Astrocyte (in vitro differentiated cells and primary cell): ENCODE measurements around the gene CCDC3. TPM values are rescaled to one million over a fixed set of nuclear protein-coding genes. Genes with fewer than 3 reads are reported as not detected.

Experiments
- DNase-seq: peaks from one replicate; pipeline ENCODE4 v3.0.0-alpha.2; 2010; ENCODE audit warnings: low read depth
- FAIRE-seq: peaks from 2 replicates; lab custom pipeline; 2011; peaks lifted over from hg19 to GRCh38; lab: Jason Lieb, UNC
- H2AFZ ChIP-seq: 2 replicates; pipeline ENCODE4 v1.6.0; 2012; ENCODE audit warnings: low read depth, low read length, inconsistent platforms
- H3K27ac ChIP-seq: 2 replicates; pipeline ENCODE4 v1.5.1; 2011; ENCODE audit warnings: low read depth, low read length, inconsistent platforms
- H3K27me3 ChIP-seq: 2 replicates; pipeline ENCODE4 v1.6.0; 2011; ENCODE audit warnings: low read length, inconsistent platforms; ENCODE audit not compliant: insufficient read depth
- H3K36me3 ChIP-seq: 2 replicates; pipeline ENCODE4 v1.5.1; 2011; ENCODE audit warnings: low read length, inconsistent platforms; ENCODE audit not compliant: insufficient read depth
- H3K4me1 ChIP-seq: 2 replicates; pipeline ENCODE4 v1.5.1; 2011; ENCODE audit warnings: low read length, inconsistent platforms; ENCODE audit not compliant: insufficient read depth
- H3K4me2 ChIP-seq: 2 replicates; pipeline ENCODE4 v1.6.0; 2012; ENCODE audit warnings: low read length, inconsistent platforms
- H3K4me3 ChIP-seq: 2 replicates; pipeline ENCODE4 v1.5.1; 2011; ENCODE audit warnings: low read depth, mild to moderate bottlenecking, low read length, inconsistent platforms; ENCODE audit not compliant: insufficient read depth
- H3K79me2 ChIP-seq: 2 replicates; pipeline ENCODE4 v1.6.0; 2012; ENCODE audit warnings: mild to moderate bottlenecking, low read length, inconsistent platforms; ENCODE audit not compliant: insufficient read depth
- H3K9ac ChIP-seq: 2 replicates; pipeline ENCODE4 v1.6.0; 2012; ENCODE audit warnings: mild to moderate bottlenecking, low read length, inconsistent platforms
- H3K9me3 ChIP-seq: 2 replicates; pipeline ENCODE4 v1.5.1; 2012; ENCODE audit warnings: low read depth, mild to moderate bottlenecking, low read length, inconsistent platforms; ENCODE audit not compliant: insufficient read depth
- H4K20me1 ChIP-seq: 2 replicates; pipeline ENCODE4 v1.6.0; 2012; ENCODE audit warnings: low read length, inconsistent platforms; ENCODE audit not compliant: insufficient read depth
- H3K27ac Mint-ChIP-seq: one replicate; pipeline ENCODE4 v1.8.0; 2021; ENCODE audit warnings: mild to moderate bottlenecking, mixed read lengths; ENCODE audit not compliant: unreplicated experiment
- H3K27me3 Mint-ChIP-seq: one replicate; pipeline ENCODE4 v1.8.0; 2021; ENCODE audit warnings: low read depth, mixed read lengths; ENCODE audit not compliant: unreplicated experiment
- H3K36me3 Mint-ChIP-seq: one replicate; pipeline ENCODE4 v1.8.0; 2021; ENCODE audit warnings: low read depth, mixed read lengths; ENCODE audit not compliant: unreplicated experiment
- H3K4me1 Mint-ChIP-seq: one replicate; pipeline ENCODE4 v1.8.0; 2021; ENCODE audit warnings: low read depth, mixed read lengths; ENCODE audit not compliant: unreplicated experiment
- H3K4me3 Mint-ChIP-seq: one replicate; pipeline ENCODE4 v1.8.0; 2021; ENCODE audit warnings: mild to moderate bottlenecking, moderate library complexity, mixed read lengths; ENCODE audit not compliant: unreplicated experiment
- H3K9me3 Mint-ChIP-seq: one replicate; pipeline ENCODE4 v1.8.0; 2021; ENCODE audit warnings: mild to moderate bottlenecking, mixed read lengths; ENCODE audit not compliant: unreplicated experiment
- EZH2 ChIP-seq: IDR thresholded peaks from 2 replicates; pipeline ENCODE4 v1.6.1; 2012; ENCODE audit warnings: mild to moderate bottlenecking, low read length, inconsistent platforms; ENCODE audit not compliant: insufficient read depth
- total RNA-seq: library from RNA; stranded (reverse); gene quantifications from 2 replicates; pipeline ENCODE4 v1.2.1, GENCODE V29; 2021
- TF ChIP-seq, protein P1 (sequence below): IDR thresholded peaks from 2 replicates; pipeline ENCODE4 v1.5.1; 2011; ENCODE audit warnings: low read depth, mild to moderate bottlenecking, inconsistent platforms, low read length, moderate library complexity; ENCODE audit not compliant: insufficient read depth

The CCDC3 gene
- total RNA-seq, 1 donor from 2014 or later = 25.8 TPM

DNA sequence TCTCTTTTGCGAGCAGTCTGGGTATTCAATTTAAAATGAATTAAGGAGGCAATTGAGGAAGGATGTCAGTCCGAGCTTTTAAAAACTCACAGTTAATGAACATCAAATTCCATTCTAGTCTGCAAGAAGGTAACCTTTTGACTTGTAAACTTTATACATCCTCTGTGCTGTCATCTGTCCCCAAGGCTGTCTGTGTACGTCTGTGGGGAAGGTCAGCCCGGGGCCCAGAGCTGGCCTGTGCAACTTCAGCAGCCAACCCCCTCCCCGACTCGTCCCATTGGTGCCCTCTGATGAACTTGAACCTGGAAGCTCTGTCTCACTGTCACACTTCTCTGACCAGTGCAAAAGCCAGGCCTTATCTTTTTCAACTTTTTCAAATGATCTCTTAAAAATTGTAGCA is 80.3 kb downstream of the CCDC3 start:
- peaks cover 5% of the 10 kb centered on the region for H3K9me3 Mint-ChIP-seq
- no peak overlapping the region for H3K27ac Mint-ChIP-seq
- peaks cover 2% of the 10 kb centered on the region for H3K4me1 Mint-ChIP-seq

DNA sequence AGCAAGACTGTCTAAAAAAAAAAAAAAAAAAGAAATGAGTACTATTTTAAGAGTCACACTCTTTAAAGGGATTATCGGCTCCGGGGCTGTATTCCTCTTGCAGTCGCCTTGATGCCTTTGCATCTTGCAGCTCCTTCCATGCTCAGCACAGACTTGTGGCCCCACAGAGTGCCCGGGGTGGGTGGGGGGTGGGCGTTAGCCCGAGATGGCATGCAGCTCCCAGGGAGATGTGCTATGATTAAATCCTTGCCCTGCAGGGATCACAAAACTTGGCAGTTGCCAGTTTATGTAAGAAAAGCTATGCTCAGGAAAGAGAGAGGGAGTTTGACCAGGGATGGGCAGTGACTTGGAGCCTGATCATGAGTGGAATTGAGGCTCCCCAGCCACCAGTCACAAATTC is 81.9 kb downstream of the CCDC3 start:
- TF ChIP-seq, protein P1, sequence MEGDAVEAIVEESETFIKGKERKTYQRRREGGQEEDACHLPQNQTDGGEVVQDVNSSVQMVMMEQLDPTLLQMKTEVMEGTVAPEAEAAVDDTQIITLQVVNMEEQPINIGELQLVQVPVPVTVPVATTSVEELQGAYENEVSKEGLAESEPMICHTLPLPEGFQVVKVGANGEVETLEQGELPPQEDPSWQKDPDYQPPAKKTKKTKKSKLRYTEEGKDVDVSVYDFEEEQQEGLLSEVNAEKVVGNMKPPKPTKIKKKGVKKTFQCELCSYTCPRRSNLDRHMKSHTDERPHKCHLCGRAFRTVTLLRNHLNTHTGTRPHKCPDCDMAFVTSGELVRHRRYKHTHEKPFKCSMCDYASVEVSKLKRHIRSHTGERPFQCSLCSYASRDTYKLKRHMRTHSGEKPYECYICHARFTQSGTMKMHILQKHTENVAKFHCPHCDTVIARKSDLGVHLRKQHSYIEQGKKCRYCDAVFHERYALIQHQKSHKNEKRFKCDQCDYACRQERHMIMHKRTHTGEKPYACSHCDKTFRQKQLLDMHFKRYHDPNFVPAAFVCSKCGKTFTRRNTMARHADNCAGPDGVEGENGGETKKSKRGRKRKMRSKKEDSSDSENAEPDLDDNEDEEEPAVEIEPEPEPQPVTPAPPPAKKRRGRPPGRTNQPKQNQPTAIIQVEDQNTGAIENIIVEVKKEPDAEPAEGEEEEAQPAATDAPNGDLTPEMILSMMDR = no peak
- no peak for TF ChIP-seq EZH2
- peaks cover 2% of the 10 kb centered on the region for H3K4me1 Mint-ChIP-seq
- Histone ChIP-seq H3K4me2 (no peak overlapping the region), H4K20me1 (no peaks in the 10 kb centered on the region), H3K36me3 (no peaks in the 10 kb centered on the region), H3K79me2 (no peaks in the 10 kb centered on the region), H3K27me3 (no peaks in the 10 kb centered on the region), H3K4me1 (no peaks in the 10 kb centered on the region), H3K4me3 (no peak overlapping the region), H3K27ac (no peak overlapping the region), H3K9ac (no peak overlapping the region), H2AFZ (no peak overlapping the region), H3K9me3 (no peaks in the 10 kb centered on the region)
- H3K9me3 Mint-ChIP-seq = no peaks in the 10 kb centered on the region
- no peak for FAIRE-seq
- peaks cover 8% of the 10 kb centered on the region for H3K27me3 Mint-ChIP-seq
- no peak overlapping the region for H3K4me3 Mint-ChIP-seq
- H3K27ac Mint-ChIP-seq = no peak overlapping the region
- H3K36me3 Mint-ChIP-seq = peaks cover 14% of the 10 kb centered on the region
- DNase-seq = no peak

More for the DNA sequence above, 80.3 kb downstream of the CCDC3 start:
- Mint-ChIP-seq H3K36me3 (peaks cover 18% of the 10 kb centered on the region), H3K27me3 (peaks cover 8% of the 10 kb centered on the region), H3K4me3 (no peak overlapping the region)
- Histone ChIP-seq H3K4me2 (no peak overlapping the region), H3K4me1 (no peaks in the 10 kb centered on the region), H3K36me3 (no peaks in the 10 kb centered on the region), H2AFZ (no peak overlapping the region), H3K9me3 (no peaks in the 10 kb centered on the region), H3K79me2 (no peaks in the 10 kb centered on the region), H4K20me1 (no peaks in the 10 kb centered on the region), H3K4me3 (no peak overlapping the region), H3K27me3 (no peaks in the 10 kb centered on the region), H3K9ac (no peak overlapping the region), H3K27ac (no peak overlapping the region)
- DNase-seq = no peak
- no peak for TF ChIP-seq EZH2
- TF ChIP-seq, protein P1 = no peak
- FAIRE-seq = no peak

DNA sequence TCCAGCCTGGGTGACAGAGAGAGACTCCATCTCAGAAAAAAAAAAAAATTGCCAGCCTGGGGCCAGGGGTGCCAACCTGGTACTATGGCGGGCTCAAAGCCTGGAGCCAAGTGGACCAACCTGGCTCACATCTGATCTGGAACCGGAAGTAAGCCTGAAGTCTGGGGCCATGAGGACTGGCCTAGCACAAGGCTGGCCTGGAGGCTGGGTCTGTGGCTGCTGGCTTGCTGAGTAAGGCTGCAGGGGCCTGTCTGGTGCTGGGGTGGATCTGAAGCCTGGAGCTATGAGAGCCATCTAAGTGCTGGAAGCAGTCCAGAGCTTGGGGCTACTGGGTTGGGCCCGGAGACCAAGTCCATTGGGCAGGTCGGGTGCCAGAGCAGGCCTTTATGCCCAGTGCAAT is 84.9 kb downstream of the CCDC3 start:
- H3K9me3 Mint-ChIP-seq = peaks cover 3% of the 10 kb centered on the region
- no peak overlapping the region for H3K27ac Mint-ChIP-seq
- H3K79me2 ChIP-seq = no peaks in the 10 kb centered on the region
- H3K27me3 Mint-ChIP-seq = peaks cover 6% of the 10 kb centered on the region
- no peaks in the 10 kb centered on the region for H3K27me3 ChIP-seq
- H3K9me3 ChIP-seq = no peaks in the 10 kb centered on the region
- no peak overlapping the region for H3K4me2 ChIP-seq
- TF ChIP-seq, protein P1 = no peak
- no peaks in the 10 kb centered on the region for H3K4me1 ChIP-seq
- no peak for DNase-seq
- no peak overlapping the region for H3K27ac ChIP-seq
- peaks cover 2% of the 10 kb centered on the region for H3K4me1 Mint-ChIP-seq
- no peak overlapping the region for H2AFZ ChIP-seq
- no peak overlapping the region for H3K4me3 ChIP-seq
- no peak overlapping the region for H3K9ac ChIP-seq
- no peaks in the 10 kb centered on the region for H4K20me1 ChIP-seq
- no peaks in the 10 kb centered on the region for H3K36me3 ChIP-seq
- no peak for FAIRE-seq
- H3K4me3 Mint-ChIP-seq = no peak overlapping the region
- peaks cover 3% of the 10 kb centered on the region for H3K36me3 Mint-ChIP-seq
